Aorta (tissue), 5 donors: ENCODE data around the gene CCM2. TPM values are rescaled to one million over a fixed set of nuclear protein-coding genes. Genes with fewer than 3 reads are reported as not detected.
"Not testable (repeated sequence)": the region's sequence is repeated elsewhere in the genome, so short reads cannot be mapped to it uniquely, and the experiment has no call there.

Experiments used
- ATAC-seq: fragments of 200-7000 bp; cut with Tn5 transposase; one replicate; pipeline ENCODE4 v1.9.1; 2022; ENCODE audit warnings: moderate library complexity; ENCODE audit not compliant: low FRiP score
- DNase-seq, 2 donors: peaks; one replicate each; pipeline ENCODE4 v3.0.0-alpha.2; 2020
- H3K27ac ChIP-seq, 2 donors: one replicate each; pipeline ENCODE4 v1.5.1; 2013; ENCODE audit warnings: low read length in 2 of 2, mild to moderate bottlenecking in 2 of 2, moderate library complexity in 2 of 2, control low read depth in 1 of 2, inconsistent platforms in 1 of 2, low read depth in 1 of 2
- H3K27me3 ChIP-seq, 2 donors: one replicate each; pipeline ENCODE4 v1.6.1; 2013; ENCODE audit warnings: control low read depth in 1 of 2, low read length in 1 of 2, mild to moderate bottlenecking in 1 of 2, moderate library complexity in 1 of 2; ENCODE audit not compliant: insufficient read depth in 2 of 2, control insufficient read depth in 1 of 2
- H3K36me3 ChIP-seq, 2 donors: one replicate each; pipeline ENCODE4 v1.6.1; 2013; ENCODE audit warnings: control low read depth in 1 of 2, low read length in 1 of 2, mild to moderate bottlenecking in 1 of 2; ENCODE audit not compliant: insufficient read depth in 2 of 2, control insufficient read depth in 1 of 2
- H3K4me1 ChIP-seq, 2 donors: one replicate each; pipeline ENCODE4 v1.6.1; 2013; ENCODE audit warnings: low read length in 2 of 2, control low read depth in 1 of 2, mild to moderate bottlenecking in 1 of 2, moderate library complexity in 1 of 2; ENCODE audit not compliant: insufficient read depth in 2 of 2, control insufficient read depth in 1 of 2
- H3K4me3 ChIP-seq, 2 donors: one replicate each; pipeline ENCODE4 v1.5.1; 2013; ENCODE audit warnings: low read length in 2 of 2, control low read depth in 1 of 2, mild to moderate bottlenecking in 1 of 2
- H3K9me3 ChIP-seq: one replicate; pipeline ENCODE4 v1.6.1; 2013; ENCODE audit warnings: mild to moderate bottlenecking, low read length; ENCODE audit not compliant: control insufficient read depth
- WGBS, 2 donors: extraction: QIAGEN DNeasy Blood & Tissue Kit; methylation state at CpG; one replicate each; pipeline ENCODE4 v1.1.7; 2013; 5-methylcytosine and 5-hydroxymethylcytosine counted together
- intact Hi-C, 2 donors: fragments of 100-400 bp; cut with DNase I; formaldehyde crosslinking; loops; one replicate each; pipeline versions ENCODE4 v1.14.2 to v1.15.0; 2022
- polyA plus RNA-seq, 2 donors: library from polyadenylated mRNA; stranded (reverse); fragments of 200-250 nt; gene quantifications; one replicate each; pipeline ENCODE4 v1.2.3, GENCODE V29; 2013
- total RNA-seq, 2 donors: library from RNA; stranded (reverse); fragmentation: NEBNext Ultra II Directional; extraction: Animal tissue kit (Norgen Biotek cat#: 25700); gene quantifications; one replicate each; pipeline ENCODE4 v1.2.1, GENCODE V29; 2021
- donor health status: healthy with polysubstance abuse.
- donor health status: Bipolar disorder and iron deficiency.
- donor health status: DM: no; HTN: no; CAD: no.
- donor health status: DM: no; HTN: no; CAD: no.
- donor health status: DM: yes; HTN: yes; CAD: no.

Gene CCM2
- total and polyA plus RNA-seq, 4 donors, result 32.7 to 49.1 (median 40.1) TPM

- intact Hi-C loops, result no loop called here
- no peaks in the 10 kb centered on the region for H3K36me3 ChIP-seq
- H3K4me3 ChIP-seq, result no peak overlapping the region
- ATAC-seq (no peak), DNase-seq (no peak)
- WGBS, 2 donors, result 98 to 100% methylated on average over 2 of the region's 2 CpGs
- H3K9me3 ChIP-seq, result no peaks in the 10 kb centered on the region
- H3K4me1 ChIP-seq, result no peaks in the 10 kb centered on the region
- no peak overlapping the region for H3K27ac ChIP-seq
- H3K27me3 ChIP-seq, result no peaks in the 10 kb centered on the region
These were observed 24.2 kb downstream of the CCM2 start for GRCh38 chr7:45024126-45024744.

DNA sequence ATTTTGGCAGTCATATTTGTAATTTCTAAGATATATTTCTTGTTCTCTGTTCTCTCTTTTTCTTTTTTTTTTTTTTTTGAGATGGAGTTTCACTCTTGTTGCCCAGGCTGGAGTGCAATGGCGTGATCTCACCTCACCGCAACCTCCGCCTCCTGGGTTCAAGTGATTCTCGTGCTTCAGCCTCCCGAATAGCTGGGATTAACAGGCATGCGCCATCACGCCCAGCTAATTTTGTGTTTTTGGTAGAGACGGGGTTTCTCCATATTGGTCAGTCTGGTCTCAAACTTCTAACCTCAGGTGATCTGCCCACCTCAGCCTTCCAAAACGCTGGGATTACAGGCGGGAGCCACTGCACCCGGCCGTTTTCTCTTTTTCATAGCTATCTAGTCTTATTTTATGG is 25.5 kb downstream of the CCM2 start:
- H3K36me3 ChIP-seq, H3K9me3 ChIP-seq, H3K27me3 ChIP-seq, DNase-seq, H3K27ac ChIP-seq, ATAC-seq, H3K4me3 ChIP-seq, intact Hi-C loops, H3K4me1 ChIP-seq: not testable (repeated sequence)
- 93 to 95% methylated on average over 12 of the region's 12 CpGs for WGBS, 2 donors

- H3K27ac ChIP-seq, result no peak overlapping the region
- H3K4me3 ChIP-seq, result no peak overlapping the region
- H3K36me3 ChIP-seq, result no peaks in the 10 kb centered on the region
- DNase-seq, result no peak
- H3K27me3 ChIP-seq, result no peaks in the 10 kb centered on the region
- H3K4me1 ChIP-seq, result no peaks in the 10 kb centered on the region
- WGBS, 2 donors, result 95 to 100% methylated on average over 1 of the region's 1 CpG
- H3K9me3 ChIP-seq, result no peaks in the 10 kb centered on the region
- ATAC-seq, result no peak
- intact Hi-C loops, result no loop called here
These were observed 26.0 kb downstream of the CCM2 start for GRCh38 chr7:45026013-45026412.

DNA sequence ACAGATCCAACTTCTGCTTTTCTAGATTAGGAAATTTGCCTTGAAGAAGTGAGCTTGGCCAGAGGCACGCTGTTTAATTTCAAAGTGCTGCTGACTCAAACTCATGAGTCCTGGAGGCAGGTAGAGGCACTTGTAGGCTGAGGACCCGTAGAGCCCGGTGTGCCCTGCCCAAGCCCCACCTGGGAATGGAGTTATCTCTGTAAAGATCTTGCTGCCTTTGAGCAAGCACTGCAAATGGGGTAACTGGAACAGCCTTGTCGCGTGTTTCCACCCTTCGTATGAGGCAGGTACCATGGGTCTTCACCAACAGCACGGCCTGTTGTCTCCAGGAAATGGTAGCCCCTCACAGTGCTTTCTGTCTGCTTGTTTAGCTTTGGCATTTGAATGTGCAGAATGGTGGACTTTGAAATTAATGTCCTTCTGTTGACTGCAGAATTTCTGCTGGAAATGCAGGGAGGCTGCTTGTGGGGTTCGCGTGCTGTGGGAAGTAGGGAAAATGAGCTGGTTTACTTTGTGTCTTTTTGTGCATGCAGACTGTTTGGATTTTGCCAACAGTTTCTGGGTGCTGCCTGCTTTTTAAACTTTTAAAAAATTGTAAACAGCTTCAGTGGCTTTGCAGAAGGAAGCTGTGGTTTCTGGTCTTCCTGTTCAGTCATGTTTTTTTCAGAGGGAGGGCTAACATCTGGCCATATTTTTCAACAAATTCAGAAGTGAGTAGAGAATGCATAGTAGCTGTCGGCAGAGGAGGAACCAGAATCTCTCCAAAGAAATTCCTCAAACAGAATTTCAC is 27.2 kb downstream of the CCM2 start:
- no peak overlapping the region for H3K27ac ChIP-seq
- no peaks in the 10 kb centered on the region for H3K36me3 ChIP-seq
- H3K9me3 ChIP-seq, result no peaks in the 10 kb centered on the region
- ATAC-seq (peak; percentile 41), DNase-seq (no peak)
- WGBS, 2 donors, result 93 to 94% methylated on average over 10 of the region's 10 CpGs
- intact Hi-C loops, result no loop called here
- no peak overlapping the region for H3K4me3 ChIP-seq
- no peaks in the 10 kb centered on the region for H3K27me3 ChIP-seq
- no peaks in the 10 kb centered on the region for H3K4me1 ChIP-seq

GRCh38 chr7:45027774-45028114 is 27.7 kb downstream of the CCM2 start:
- H3K4me3 ChIP-seq, result no peak overlapping the region
- 95 to 97% methylated on average over 4 of the region's 4 CpGs for WGBS, 2 donors
- intact Hi-C loops, result no loop called here
- no peaks in the 10 kb centered on the region for H3K4me1 ChIP-seq
- H3K27ac ChIP-seq, result no peak overlapping the region
- no peaks in the 10 kb centered on the region for H3K36me3 ChIP-seq
- DNase-seq (no peak), ATAC-seq (no peak)
- no peaks in the 10 kb centered on the region for H3K27me3 ChIP-seq
- H3K9me3 ChIP-seq, result no peaks in the 10 kb centered on the region

DNA sequence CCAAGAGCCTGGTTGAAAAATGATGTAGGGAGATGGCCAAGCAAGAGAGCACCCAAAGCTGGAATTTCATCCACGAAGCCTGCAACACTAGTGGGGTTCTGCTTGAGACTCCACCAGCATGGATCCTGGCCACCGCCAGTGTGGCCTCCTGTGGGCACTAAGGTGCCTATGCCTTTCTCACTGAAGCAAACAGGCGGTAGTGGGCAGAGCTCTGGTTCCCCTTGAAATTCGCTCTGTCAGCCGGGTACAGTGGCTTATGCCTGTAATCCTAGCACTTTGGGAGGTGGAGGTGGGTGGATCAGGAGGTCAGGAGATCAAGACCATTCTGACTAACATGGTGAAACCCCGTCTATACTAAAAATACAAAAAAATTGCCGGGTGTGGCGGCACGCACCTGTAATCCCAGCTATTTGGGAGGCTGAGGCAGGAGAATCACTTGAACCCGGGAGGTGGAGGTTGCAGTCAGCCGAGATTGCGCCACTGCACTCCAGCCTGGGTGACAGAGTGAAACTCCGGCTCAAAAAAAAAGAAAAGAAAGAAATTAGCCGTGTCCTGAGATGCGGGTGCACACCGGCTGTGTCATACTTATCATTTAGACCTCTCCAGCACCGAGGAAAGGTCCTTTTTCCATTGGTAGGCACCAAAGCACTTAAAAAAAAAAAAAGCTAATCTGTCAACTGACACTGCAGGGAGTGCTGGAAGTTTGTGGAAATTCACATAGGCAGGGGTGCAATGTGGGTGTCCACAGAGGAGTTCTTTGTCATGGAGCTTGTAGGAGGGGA is 28.3 kb downstream of the CCM2 start:
- WGBS, 2 donors, result 86 to 93% methylated on average over 17 of the region's 17 CpGs
- Histone ChIP-seq H3K27me3 (no peaks in the 10 kb centered on the region), H3K36me3 (no peaks in the 10 kb centered on the region), H3K27ac (no peak overlapping the region), H3K4me3 (no peak overlapping the region), H3K9me3 (no peaks in the 10 kb centered on the region), H3K4me1 (no peaks in the 10 kb centered on the region)
- intact Hi-C loops, result no loop called here
- ATAC-seq (no peak), DNase-seq (no peak)

GRCh38 chr7:45028920-45029344 is 28.9 kb downstream of the CCM2 start:
- Histone ChIP-seq H3K27me3 (no peaks in the 10 kb centered on the region), H3K9me3 (no peaks in the 10 kb centered on the region), H3K4me1 (peaks cover 0 to 1% of the 10 kb centered on the region in 2 donors), H3K4me3 (no peak overlapping the region), H3K36me3 (no peaks in the 10 kb centered on the region), H3K27ac (no peak overlapping the region)
- ATAC-seq (no peak), DNase-seq (no peak)
- intact Hi-C loops, result no loop called here
- 92 to 93% methylated on average over 7 of the region's 7 CpGs for WGBS, 2 donors

DNA sequence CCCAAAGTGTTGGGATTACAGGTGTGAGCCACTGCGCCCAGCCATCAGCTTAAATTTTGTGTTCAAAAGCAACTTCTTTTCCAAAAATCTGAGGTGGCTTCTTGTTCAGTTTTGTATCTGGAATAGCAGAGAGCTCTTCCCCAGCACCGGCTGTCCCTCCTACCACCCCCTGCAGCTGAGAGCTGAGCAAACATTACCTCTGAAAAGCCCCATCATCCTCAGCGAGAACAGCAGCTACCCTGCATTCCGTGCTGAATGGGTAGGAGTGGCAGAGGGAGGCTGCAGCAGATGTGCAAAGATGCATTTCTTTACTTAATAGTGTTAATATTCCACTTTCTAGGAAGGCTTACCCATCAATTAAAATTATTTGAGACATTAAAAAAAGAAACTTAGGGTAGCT is 31.8 kb downstream of the CCM2 start:
- ATAC-seq, result no peak
- DNase-seq, result no peak
- H3K4me3 ChIP-seq, result no peak overlapping the region
- 79 to 82% methylated on average over 4 of the region's 4 CpGs for WGBS, 2 donors
- H3K27me3 ChIP-seq, result no peaks in the 10 kb centered on the region
- no peak overlapping the region for H3K27ac ChIP-seq
- no peaks in the 10 kb centered on the region for H3K9me3 ChIP-seq
- intact Hi-C loops, result no loop called here
- H3K4me1 ChIP-seq, result peaks cover 0 to 2% of the 10 kb centered on the region in 2 donors
- H3K36me3 ChIP-seq, result no peaks in the 10 kb centered on the region
